ENCODE data around the gene HDAC10. TPM values are rescaled to one million over a fixed set of nuclear protein-coding genes. Genes with fewer than 3 reads are reported as not detected.

Gene HDAC10
- total RNA-seq, 1 donor from 2014 or later: 42.1 TPM

- Mint-ChIP-seq H3K4me1 (ENCODE audit: unreplicated experiment) (peaks cover 6% of the 10 kb centered on the region), H3K4me3 (ENCODE audit: unreplicated experiment) (no peak overlapping the region), H3K27me3 (ENCODE audit: unreplicated experiment) (peaks cover 7% of the 10 kb centered on the region), H3K9me3 (ENCODE audit: unreplicated experiment) (no peaks in the 10 kb centered on the region), H3K36me3 (ENCODE audit: low read depth, unreplicated experiment) (peaks cover 4% of the 10 kb centered on the region), H3K27ac (ENCODE audit: unreplicated experiment) (no peak overlapping the region)
- no peak for DNase-seq (ENCODE audit: low spot score)
- TF ChIP-seq CTCF (IDR thresholded peaks at IDR 0.05; ENCODE audit: unreplicated experiment): no peak
These were observed 52.4 kb downstream of the HDAC10 start for GRCh38 chr22:50198624-50199017.

GRCh38 chr22:50197856-50198623 is 53.0 kb downstream of the HDAC10 start:
- Mint-ChIP-seq H3K9me3 (ENCODE audit: unreplicated experiment) (no peaks in the 10 kb centered on the region), H3K27me3 (ENCODE audit: unreplicated experiment) (peaks cover 7% of the 10 kb centered on the region), H3K36me3 (ENCODE audit: low read depth, unreplicated experiment) (no peaks in the 10 kb centered on the region), H3K4me3 (ENCODE audit: unreplicated experiment) (no peak overlapping the region), H3K27ac (ENCODE audit: unreplicated experiment) (no peak overlapping the region), H3K4me1 (ENCODE audit: unreplicated experiment) (peaks cover 6% of the 10 kb centered on the region)
- DNase-seq (ENCODE audit: low spot score): no peak
- TF ChIP-seq CTCF (IDR thresholded peaks at IDR 0.05; ENCODE audit: unreplicated experiment): no peak

GRCh38 chr22:50197000-50197800 is 53.9 kb downstream of the HDAC10 start:
- no peaks in the 10 kb centered on the region for H3K36me3 Mint-ChIP-seq (ENCODE audit: low read depth, unreplicated experiment)
- peaks cover 4% of the 10 kb centered on the region for H3K4me1 Mint-ChIP-seq (ENCODE audit: unreplicated experiment)
- H3K27me3 Mint-ChIP-seq (ENCODE audit: unreplicated experiment): peaks cover 4% of the 10 kb centered on the region
- no peak overlapping the region for H3K4me3 Mint-ChIP-seq (ENCODE audit: unreplicated experiment)
- no peak for TF ChIP-seq CTCF (IDR thresholded peaks at IDR 0.05; ENCODE audit: unreplicated experiment)
- no peaks in the 10 kb centered on the region for H3K9me3 Mint-ChIP-seq (ENCODE audit: unreplicated experiment)
- no peak overlapping the region for H3K27ac Mint-ChIP-seq (ENCODE audit: unreplicated experiment)
- no peak for DNase-seq (ENCODE audit: low spot score)

- no peak for TF ChIP-seq CTCF (IDR thresholded peaks at IDR 0.05; ENCODE audit: unreplicated experiment)
- peaks cover 8% of the 10 kb centered on the region for H3K27me3 Mint-ChIP-seq (ENCODE audit: unreplicated experiment)
- no peak for DNase-seq (ENCODE audit: low spot score)
- H3K9me3 Mint-ChIP-seq (ENCODE audit: unreplicated experiment): no peaks in the 10 kb centered on the region
- H3K27ac Mint-ChIP-seq (ENCODE audit: unreplicated experiment): no peak overlapping the region
- no peaks in the 10 kb centered on the region for H3K4me1 Mint-ChIP-seq (ENCODE audit: unreplicated experiment)
- H3K36me3 Mint-ChIP-seq (ENCODE audit: low read depth, unreplicated experiment): peaks cover 3% of the 10 kb centered on the region
- H3K4me3 Mint-ChIP-seq (ENCODE audit: unreplicated experiment): no peak overlapping the region
These were observed 54.8 kb downstream of the HDAC10 start for GRCh38 chr22:50196256-50196655.

Other genes starting within 250 kb of the HDAC10 start
- 0.15 TPM for gene IL17REL, start 238.5 kb downstream of the HDAC10 start, total RNA-seq (ENCODE audit: unreplicated experiment)
- gene TTLL8, start 193.0 kb downstream of the HDAC10 start, total RNA-seq (ENCODE audit: unreplicated experiment): not detected
- gene MLC1, start 165.8 kb downstream of the HDAC10 start, total RNA-seq (ENCODE audit: unreplicated experiment): 1.2 TPM
- gene MOV10L1, start 161.3 kb downstream of the HDAC10 start, total RNA-seq (ENCODE audit: unreplicated experiment): not detected
- gene PANX2, start 80.5 kb downstream of the HDAC10 start, total RNA-seq (ENCODE audit: unreplicated experiment): 0.87 TPM
- 33.1 TPM for gene TRABD, start 65.4 kb downstream of the HDAC10 start, total RNA-seq (ENCODE audit: unreplicated experiment)
- 18.7 TPM for gene SELENOO, start 50.3 kb downstream of the HDAC10 start, total RNA-seq (ENCODE audit: unreplicated experiment)
- 48.5 TPM for gene TUBGCP6, start 6.2 kb downstream of the HDAC10 start, total RNA-seq (ENCODE audit: unreplicated experiment)
- gene MAPK12, start 10.4 kb upstream of the HDAC10 start, total RNA-seq (ENCODE audit: unreplicated experiment): 33.4 TPM
- gene MAPK11, start 19.1 kb upstream of the HDAC10 start, total RNA-seq (ENCODE audit: unreplicated experiment): 62.4 TPM
- gene PLXNB2, start 56.4 kb upstream of the HDAC10 start, total RNA-seq (ENCODE audit: unreplicated experiment): 96.5 TPM
- gene DENND6B, start 75.7 kb upstream of the HDAC10 start, total RNA-seq (ENCODE audit: unreplicated experiment): 3.6 TPM
- 50.9 TPM for gene PPP6R2, start 92.1 kb upstream of the HDAC10 start, total RNA-seq (ENCODE audit: unreplicated experiment)
- gene SBF1, start 223.8 kb upstream of the HDAC10 start, total RNA-seq (ENCODE audit: unreplicated experiment): 76.7 TPM
- 0.36 TPM for gene ADM2, start 230.3 kb upstream of the HDAC10 start, total RNA-seq (ENCODE audit: unreplicated experiment)
- not detected for gene MIOX, start 235.6 kb upstream of the HDAC10 start, total RNA-seq (ENCODE audit: unreplicated experiment)

All from endothelial cell (in vitro differentiated cells).